HG03196 (cell line): Measurements from ENCODE around the gene FNDC1.

Experiments used
- ATAC-seq: cut with Tn5 transposase; IDR thresholded peaks from one replicate; pipeline ENCODE4 v1.9.1; 2021; ENCODE audit not compliant: unreplicated experiment

Gene FNDC1

DNA sequence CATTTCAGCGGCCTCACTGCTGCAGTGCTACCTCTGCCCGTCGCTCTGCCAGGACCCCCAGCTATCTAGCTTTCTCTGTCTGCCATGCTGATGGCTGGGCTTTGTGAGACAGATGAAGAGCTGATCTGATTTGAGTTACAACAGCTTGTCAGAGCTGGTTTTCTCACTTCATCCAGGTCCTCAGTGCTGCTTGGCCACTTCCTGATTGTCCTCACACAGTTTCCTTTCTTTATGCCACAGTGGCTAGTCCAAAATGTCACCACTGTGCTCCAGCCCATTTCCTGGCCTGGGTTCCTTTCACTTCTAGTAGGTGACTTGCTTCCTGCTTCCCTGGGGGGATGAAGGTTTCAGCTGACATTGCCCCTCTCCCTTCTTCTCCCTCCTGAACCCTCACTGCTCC, 35.4 kb downstream of the FNDC1 start:
- no peak for ATAC-seq

DNA sequence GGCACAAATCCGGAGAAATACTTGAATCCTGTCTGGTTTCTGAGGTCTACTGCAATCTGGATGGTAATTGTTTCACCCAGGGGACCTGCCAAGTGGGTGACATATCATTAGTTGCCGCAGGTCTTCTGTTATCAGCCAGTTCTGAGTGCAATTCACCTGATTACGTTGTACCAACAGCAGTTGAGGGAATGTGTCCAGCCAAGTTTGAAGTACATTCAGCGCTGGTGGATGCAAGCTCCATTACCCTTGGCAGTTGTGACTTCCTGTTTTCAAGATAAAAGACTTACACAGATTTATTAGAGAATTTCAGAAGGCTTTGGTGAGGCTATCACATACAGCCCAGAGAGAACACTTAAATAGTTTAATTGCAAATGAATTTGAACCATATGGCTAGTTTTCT, 42.8 kb downstream of the FNDC1 start:
- no peak for ATAC-seq

DNA sequence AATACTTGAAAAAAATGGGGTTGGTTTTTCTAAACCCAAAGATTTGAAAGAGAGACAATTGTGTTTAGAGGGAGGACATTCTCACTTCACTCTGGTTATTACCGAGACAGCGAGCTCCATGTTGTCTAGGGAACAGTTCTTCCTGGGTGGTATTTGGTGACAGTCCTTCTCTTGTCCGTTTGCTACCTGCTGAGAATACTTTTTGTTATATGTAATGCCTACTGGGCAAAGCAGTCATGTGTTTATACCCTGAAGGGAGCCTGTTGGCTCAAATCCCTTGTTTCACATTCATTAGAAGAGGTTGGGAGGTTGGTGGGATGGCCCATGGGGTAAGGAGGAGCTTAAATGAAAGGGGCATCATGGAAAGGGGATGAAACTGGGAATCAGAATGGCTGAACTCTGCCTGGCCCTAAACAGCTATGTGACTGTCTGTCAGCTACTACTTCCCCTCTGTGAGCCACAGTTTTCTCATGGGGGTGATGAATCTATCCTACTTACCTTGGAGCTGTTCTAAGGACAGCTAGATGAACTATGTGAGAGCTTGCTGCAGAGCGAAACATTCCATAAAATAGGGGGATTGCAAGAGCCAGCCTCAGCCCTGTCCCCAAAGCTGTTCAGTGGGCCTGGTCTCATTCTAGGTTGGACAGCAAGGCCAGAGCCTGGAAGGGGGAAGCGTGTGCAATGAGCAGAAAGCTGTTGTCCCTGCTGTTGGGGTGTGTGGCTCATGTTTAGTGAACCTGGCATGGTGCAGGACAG, 43.5 kb downstream of the FNDC1 start:
- ATAC-seq = no peak

DNA sequence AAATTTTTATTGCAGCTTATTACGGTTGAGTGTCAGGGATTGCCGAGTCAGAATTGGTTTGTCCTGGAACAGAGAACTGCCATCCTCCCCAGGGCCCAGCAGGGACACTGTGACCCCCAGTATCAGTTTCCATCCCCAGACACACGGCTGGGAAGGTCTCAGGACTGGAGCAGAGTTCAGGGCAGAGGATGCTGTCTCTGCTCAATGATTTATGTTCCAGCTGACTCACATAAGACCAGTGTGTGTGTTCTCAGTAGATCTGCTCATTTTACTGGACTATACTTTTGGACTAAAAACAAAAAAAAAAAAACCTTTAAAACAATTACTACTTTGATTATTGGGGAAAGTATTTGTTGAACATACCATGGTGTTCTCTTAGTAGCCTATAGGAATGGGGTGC, 44.2 kb downstream of the FNDC1 start:
- no peak for ATAC-seq

DNA sequence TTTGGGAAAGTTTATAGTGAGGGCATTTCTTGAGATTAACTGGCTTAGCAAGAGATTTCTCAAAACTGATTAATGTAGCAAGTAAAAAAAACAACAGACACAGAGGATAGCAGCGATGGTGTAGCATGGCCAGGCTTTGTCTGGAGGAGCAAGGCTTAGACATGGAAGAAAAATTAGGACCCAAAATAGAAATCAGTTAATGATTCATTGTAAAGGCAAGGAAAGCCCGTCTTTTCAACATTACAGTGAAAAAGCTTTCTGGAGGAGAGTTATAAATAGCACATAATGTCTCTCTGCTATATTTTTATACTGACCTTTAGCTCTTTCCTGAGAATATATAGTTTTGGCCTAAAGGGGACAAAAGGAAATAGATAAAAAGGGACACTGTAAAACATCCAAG, 45.1 kb downstream of the FNDC1 start:
- no peak for ATAC-seq

DNA sequence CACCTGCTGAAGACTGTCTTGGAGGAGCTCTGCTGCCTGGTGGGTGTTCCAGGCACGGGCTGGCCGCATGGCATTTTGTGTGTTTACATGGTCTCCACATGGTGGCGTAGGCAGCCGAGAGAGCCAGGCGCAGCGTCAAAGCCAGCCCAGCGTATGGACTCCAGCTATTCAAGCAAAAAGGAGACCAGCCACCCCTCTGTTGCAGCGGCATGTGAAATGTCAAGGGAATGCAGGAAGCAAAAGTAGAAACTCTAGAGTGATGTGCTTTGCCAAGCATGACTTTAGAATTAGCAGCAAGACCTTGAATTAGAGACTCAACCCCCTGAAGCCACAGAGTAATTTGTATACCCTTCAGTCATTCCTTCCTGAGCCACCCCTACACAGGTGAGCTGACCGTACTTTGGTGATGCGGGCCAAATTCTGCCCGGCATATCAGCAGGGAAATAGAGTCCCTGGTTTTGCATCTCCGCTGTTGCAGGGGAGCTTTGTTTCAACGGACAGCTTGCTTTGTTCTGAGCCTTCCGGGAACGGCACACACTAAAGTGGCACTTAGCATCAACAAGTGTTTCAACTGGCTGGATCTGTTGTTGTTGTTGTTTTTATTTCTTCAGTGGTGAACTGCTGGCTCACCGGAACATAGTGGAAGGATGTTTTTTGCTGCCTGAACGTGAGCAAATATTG, 48.5 kb downstream of the FNDC1 start:
- ATAC-seq = no peak

DNA sequence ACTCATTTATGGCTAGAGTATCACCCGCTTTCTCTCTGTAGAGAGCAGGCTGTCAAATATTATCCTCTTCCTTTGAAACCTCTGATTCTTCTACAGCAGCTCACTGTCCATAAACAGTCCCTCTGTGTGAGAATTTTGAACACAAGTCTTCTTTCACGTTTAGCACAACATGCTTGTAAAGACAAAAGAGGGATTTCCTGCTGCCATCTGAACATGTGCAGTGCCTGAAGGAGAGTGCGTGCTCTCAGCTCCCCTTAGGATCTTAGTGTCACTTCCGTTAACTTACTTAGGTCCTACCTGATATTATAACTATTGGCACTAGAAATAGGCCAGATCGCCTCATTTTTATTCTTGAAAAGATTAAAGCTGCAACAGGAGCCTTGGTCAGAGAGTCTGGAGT, 50.9 kb downstream of the FNDC1 start:
- ATAC-seq = no peak

DNA sequence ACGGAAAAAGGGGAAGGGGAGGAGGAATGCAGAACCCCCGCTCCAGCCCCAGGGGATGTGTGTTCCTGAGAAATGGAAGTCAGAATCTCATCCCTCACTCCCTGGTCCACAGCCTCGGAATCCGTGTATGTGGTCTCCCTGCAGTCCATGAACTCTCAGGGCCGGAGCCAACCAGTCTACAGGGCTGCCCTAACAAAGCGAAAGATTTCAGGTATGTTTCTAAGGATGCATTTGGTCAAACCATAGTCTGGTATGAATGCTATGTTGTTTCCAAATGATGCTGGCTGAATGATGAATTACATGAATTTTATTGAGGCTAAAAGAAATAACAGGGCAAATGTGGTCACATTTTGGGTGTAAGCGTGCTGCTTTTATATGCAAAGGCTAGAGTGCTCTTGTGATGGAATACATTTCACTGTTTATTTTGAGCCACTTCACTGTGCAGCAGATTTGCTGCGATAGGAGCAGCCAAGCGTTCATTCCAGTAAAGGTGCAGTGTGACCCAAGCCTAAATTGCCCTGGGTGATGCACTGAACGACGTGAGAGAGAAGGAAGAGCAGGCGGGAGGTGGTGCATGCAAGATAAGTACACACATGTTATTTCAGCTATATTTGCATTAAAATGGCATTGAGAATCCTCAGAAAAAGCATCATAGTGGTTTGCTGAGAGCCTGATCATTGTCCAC, 52.4 kb downstream of the FNDC1 start:
- ATAC-seq = no peak

DNA sequence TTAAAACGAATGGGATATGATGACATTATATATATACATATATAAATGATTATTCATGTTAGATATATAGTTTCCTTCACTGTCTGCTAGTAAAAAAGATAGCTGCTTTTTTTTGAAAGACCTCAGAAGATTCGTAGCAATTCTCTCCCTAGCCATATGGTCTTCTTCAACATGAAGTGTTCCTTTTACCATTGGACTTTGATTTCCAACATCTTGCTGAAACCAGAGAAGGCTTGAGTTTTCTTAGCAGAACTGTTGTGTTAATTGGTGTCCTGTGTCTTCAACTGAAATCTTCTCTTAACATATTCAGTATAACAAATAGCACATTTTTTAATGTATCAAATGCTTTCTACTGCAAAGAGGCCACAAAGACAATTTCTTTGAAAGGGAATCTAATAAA, 55.3 kb downstream of the FNDC1 start:
- ATAC-seq = no peak

DNA sequence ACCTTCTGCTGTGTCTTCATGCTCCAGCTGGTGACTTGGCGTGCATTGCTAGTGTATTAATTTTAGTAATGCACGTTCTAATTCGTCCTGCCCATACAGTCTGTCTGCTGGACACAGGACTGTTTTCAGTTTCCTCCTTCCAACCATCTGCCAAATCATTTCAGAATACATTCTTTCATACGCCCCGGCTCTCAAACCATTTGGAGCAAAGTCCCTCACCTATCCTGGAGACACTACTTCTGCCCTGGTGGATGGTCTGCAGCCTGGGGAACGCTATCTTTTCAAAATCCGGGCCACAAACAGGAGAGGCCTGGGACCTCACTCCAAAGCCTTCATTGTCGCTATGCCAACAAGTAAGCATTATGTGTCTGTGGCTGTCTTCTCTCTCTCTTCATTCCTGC, 60.5 kb downstream of the FNDC1 start:
- no peak for ATAC-seq

DNA sequence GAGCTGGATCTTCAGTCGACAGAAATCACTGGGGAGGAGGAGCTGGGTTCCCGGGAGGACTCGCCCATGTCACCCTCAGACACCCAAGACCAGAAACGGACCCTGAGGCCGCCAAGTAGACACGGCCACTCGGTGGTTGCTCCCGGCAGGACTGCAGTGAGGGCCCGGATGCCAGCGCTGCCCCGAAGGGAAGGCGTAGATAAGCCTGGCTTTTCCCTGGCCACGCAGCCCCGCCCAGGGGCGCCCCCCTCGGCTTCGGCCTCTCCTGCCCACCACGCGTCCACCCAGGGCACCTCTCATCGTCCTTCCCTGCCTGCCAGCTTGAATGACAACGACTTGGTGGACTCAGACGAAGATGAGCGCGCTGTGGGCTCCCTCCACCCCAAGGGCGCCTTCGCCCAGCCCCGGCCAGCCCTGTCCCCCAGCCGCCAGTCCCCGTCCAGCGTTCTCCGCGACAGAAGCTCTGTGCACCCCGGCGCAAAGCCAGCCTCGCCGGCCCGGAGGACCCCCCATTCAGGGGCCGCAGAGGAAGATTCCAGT, 63.0 kb downstream of the FNDC1 start:
- ATAC-seq = no peak

DNA sequence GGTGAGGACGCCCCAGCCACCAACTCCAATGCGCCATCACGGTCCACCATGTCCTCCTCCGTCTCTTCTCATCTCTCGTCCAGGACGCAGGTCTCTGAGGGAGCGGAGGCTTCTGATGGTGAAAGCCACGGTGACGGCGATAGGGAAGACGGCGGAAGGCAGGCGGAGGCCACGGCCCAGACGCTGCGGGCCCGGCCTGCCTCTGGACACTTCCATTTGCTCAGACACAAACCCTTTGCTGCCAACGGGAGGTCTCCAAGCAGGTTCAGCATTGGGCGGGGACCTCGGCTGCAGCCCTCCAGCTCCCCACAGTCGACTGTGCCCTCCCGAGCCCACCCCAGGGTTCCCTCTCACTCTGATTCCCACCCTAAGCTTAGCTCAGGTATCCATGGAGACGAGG, 63.6 kb downstream of the FNDC1 start:
- no peak for ATAC-seq

DNA sequence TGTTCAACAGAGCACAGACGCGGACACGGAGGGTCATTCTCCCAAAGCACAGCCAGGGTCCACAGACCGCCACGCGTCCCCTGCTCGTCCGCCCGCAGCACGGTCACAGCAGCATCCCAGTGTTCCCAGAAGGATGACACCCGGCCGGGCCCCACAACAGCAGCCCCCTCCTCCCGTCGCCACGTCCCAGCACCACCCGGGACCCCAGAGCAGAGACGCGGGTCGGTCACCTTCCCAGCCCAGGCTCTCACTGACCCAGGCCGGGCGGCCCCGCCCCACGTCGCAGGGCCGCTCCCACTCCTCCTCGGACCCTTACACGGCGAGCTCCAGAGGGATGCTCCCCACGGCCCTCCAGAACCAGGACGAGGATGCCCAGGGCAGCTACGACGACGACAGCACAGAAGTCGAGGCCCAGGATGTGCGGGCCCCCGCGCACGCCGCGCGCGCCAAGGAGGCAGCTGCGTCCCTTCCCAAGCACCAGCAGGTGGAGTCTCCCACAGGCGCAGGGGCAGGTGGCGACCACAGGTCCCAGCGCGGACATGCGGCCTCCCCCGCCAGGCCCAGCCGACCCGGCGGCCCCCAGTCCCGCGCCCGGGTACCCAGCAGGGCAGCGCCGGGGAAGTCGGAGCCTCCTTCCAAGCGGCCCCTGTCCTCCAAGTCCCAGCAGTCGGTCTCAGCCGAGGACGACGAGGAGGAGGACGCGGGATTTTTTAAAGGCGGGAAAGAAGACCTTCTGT, 64.3 kb downstream of the FNDC1 start:
- ATAC-seq = no peak

DNA sequence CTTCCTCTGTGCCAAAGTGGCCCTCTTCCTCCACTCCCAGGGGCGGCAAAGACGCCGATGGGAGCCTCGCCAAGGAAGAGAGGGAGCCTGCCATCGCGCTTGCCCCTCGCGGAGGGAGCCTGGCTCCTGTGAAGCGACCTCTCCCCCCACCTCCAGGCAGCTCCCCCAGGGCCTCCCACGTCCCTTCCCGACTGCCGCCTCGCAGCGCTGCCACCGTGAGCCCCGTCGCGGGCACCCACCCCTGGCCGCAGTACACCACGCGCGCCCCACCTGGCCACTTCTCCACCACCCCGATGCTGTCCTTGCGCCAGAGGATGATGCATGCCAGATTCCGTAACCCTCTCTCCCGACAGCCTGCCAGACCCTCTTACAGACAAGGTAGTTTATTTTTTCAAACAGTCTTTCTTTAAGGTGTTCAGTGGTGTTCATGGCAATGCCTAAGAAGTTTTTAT, 64.9 kb downstream of the FNDC1 start:
- no peak for ATAC-seq

DNA sequence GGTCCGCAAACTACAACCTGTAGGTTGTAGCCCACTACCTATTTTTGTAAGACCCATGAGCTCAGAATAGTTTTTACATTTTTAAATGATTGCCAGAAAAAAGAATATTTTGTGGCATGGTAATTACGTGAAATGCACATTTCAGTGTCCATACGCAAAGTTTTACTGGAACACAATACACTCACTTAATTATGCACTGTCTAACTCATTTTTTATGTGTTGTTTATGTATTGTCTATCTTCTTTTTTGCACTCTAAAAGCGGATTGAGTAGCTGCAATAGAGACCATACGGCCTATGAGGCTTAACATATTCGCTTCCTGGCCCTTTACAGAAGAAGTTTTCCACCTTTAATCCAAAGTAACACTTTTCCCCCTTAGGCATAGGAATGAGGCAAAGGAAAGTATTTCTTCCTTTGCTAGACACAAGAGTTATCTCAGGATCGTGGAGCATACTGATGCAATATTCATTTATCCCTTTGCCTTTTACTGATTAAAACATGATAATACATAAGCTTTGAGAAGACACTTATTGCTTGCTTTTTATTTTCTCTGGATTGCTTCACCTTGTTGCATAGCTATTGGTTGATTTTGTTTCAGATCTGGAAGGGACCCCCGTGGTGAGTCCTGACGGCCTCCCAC, 69.8 kb downstream of the FNDC1 start:
- no peak for ATAC-seq

DNA sequence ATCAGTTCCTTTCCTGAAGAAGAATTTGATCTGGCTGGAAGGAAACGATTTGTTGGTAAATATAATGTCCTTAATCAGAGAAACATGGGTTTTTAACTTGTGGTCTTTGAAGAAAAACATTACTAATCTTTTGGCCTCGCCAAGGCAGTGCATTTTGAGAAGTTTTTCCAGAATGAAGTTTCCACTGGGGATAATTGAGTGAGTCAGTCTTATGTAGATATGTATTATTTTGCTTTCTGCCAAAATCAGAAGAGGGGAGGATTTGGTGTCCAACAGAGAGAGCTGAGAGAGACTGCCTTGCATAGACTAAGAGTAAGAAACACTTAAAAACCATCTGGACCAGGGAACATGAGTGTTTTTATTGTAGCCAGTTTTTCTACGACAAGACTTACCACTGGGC, 79.9 kb downstream of the FNDC1 start:
- no peak for ATAC-seq

DNA sequence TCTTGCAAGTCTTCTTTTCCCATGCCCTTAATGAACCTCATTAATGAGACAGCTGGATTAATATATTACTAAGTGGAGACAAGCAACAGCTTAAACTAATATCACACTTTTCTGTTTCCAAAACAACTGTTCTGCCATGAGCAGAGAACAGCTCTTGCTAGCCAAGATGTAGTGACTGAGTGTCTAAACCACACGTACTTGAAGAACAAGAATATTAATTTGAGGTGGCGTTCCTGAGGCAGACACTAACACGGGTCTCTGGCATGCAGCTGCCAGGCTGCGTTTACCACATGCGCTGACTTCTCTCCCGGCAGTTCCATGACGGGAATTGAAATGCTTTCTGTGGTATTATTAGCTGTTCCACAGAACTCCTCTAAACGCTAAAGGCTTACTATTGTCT, 80.6 kb downstream of the FNDC1 start:
- ATAC-seq = no peak

DNA sequence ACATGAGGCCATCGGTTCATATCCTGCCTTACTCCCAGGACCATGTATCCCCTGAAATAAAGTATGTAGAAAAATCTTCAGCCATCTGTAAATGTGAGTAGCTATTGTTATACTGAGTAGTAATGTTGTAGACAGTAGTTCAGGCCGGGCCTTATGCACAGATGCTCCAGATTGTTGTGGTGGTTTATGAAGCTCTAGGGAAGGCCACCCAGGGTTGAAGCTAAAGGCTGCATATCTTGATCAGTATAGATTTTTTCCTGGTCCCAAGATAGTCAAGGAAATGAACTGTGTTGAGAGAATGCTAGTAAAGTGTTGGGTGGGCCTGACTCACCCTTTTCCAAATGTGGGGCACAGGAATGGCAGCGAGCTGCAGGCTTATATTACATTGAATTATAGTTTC, 81.4 kb downstream of the FNDC1 start:
- no peak for ATAC-seq

DNA sequence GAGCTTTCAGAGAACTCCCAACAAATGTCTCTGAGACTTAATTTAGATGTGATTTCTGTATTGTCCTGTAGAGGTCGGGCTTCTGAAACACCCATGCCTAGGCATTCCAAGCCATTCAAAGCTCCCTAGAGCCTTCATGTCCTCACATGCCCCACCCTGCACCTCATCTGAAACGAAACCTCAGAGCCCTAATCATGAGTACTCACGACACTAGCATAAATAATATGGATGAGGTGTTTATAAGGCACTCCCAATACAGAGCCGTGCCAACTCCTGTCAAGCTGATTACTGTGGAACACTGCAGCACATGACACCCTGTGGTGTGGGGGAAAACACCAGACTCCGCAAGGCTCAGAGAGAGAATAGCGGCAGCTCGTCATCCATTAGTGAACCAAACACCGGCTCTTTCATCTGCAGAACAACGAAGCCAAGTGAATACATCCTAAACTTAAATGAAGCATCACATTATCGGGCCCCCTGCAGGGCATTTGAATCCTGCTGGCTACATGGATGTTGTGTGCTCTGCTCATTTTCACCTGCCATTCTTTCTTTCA, 83.8 kb downstream of the FNDC1 start:
- no peak for ATAC-seq

DNA sequence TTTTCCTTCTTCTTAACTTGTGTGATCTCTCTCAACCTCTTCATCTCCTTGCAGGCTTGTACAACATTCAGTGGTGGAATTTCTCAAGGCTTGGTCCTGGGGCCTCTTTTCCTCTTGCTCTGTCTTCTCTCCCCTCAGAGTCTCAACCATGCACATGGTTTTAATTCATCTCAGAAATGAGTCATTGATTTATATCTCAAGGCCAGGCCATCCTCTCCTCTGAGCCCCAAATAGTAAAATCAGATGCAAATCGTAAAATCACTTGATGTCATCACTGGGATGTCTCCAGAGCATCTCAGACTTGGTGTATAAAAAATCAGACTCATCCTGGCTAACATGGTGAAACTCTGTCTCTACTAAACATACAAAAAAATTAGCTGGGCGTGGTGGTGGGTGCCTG, 85.0 kb downstream of the FNDC1 start:
- ATAC-seq = no peak
